ENCODE measurements around the gene INSR.

- TF ChIP-seq E2F6 (IDR thresholded peaks at IDR 0.05; ENCODE audit: borderline replicate concordance, low read depth) (no peak), MAX (IDR thresholded peaks at IDR 0.05) (no peak), CTCF (IDR thresholded peaks at IDR 0.05) (no peak), CEBPB (IDR thresholded peaks at IDR 0.05) (no peak), HOXB13 (CRISPR knock-in tag; IDR thresholded peaks at IDR 0.05; ENCODE audit: low read depth) (no peak), CBX8 (IDR thresholded peaks at IDR 0.05) (no peak), EP300 (IDR thresholded peaks at IDR 0.05) (no peak)
Measured at GRCh38 chr19:7272856-7273578, 21.2 kb downstream of the INSR start.

All from A549 (cell line).